Vagina (tissue), 2 donors: ENCODE measurements around the gene HGF.

Source experiments
- CTCF ChIP-seq, 3 experiments: fragments of 450-650 bp in 2 of 3; fragments of 200-600 bp in 1 of 3; sonication (generic) in 1 of 3; IDR thresholded peaks; one replicate each; pipeline ENCODE4 v1.5.1; 2017 to 2019; ENCODE audit warnings: antibody characterized with exemption in 3 of 3, mild to moderate bottlenecking in 2 of 3, moderate library complexity in 2 of 3
- POLR2AphosphoS5 ChIP-seq, 2 donors: sonication (generic); formaldehyde crosslinking; IDR thresholded peaks; one replicate each; pipeline ENCODE4 v1.9.0; 2017; ENCODE audit warnings: antibody characterized with exemption in 2 of 2, mild to moderate bottlenecking in 2 of 2, low read depth in 1 of 2; ENCODE audit not compliant: insufficient read depth in 1 of 2

GRCh38 chr7:81690251-81690650 lies 79.6 kb downstream of the HGF start:
- TF ChIP-seq CTCF (IDR thresholded peaks at IDR 0.05) (no peak), POLR2AphosphoS5 (IDR thresholded peaks at IDR 0.05; ENCODE audit: insufficient read depth in 1 of 2, low read depth in 1 of 2) (no peak)
